SK-N-SH (cell line): ENCODE measurements around the gene NCAM1. TPM values are rescaled to one million over a fixed set of nuclear protein-coding genes. Genes with fewer than 3 reads are reported as not detected.

Experiments
- CTCF ChIA-PET: fragments of 300-600, 350-600 bp; formaldehyde crosslinking; extraction: SDS; loops from one replicate; lab custom pipeline; 2021; lab: Yijun Ruan, JAX
- POLR2A ChIA-PET: fragments of 350-600 bp; sonication (Branson Sonifier 250); formaldehyde crosslinking; extraction: SDS; loops from one replicate; lab custom pipeline; 2020; ENCODE audit warnings: antibody characterized with exemption, inconsistent platforms; lab: Yijun Ruan, JAX
- DNase-seq: peaks from one replicate; pipeline ENCODE4 v3.0.0; 2012
- H2AFZ ChIP-seq: fragments of 200-600 bp; sonication (generic); 2 replicates; pipeline ENCODE4 v1.8.1; 2016; ENCODE audit warnings: antibody characterized with exemption, mild to moderate bottlenecking, low read depth
- H3F3A ChIP-seq: fragments of 200-600 bp; sonication (generic); replicated peaks from 2 replicates; pipeline ENCODE3; 2016; ENCODE audit warnings: antibody characterized with exemption, mild to moderate bottlenecking; ENCODE audit not compliant: insufficient read depth
- H3K27ac ChIP-seq, 2 experiments: fragments of 200-500 bp in 1 of 2; fragments of 200-600 bp in 1 of 2; sonication (Bioruptor generic) in 1 of 2; sonication (generic), shearing (Covaris generic) in 1 of 2; 2 replicates each; pipeline versions ENCODE4 v1.5.1 to v1.6.1; 2014 to 2016; ENCODE audit warnings: low read depth in 2 of 2, inconsistent platforms in 1 of 2, low read length in 1 of 2, mild to moderate bottlenecking in 1 of 2, mixed read lengths in 1 of 2
- H3K27me3 ChIP-seq: fragments of 200-600 bp; sonication (generic), shearing (Covaris generic); 2 replicates; pipeline ENCODE4 v1.6.1; 2016; ENCODE audit warnings: mixed run types; ENCODE audit not compliant: insufficient read depth
- H3K36me3 ChIP-seq, 2 experiments: fragments of 200-500 bp in 1 of 2; fragments of 200-600 bp in 1 of 2; sonication (Bioruptor generic) in 1 of 2; sonication (generic) in 1 of 2; replicated peaks in 1 of 2; 2 replicates each; pipeline versions ENCODE3 to v1.5.1; 2014 to 2016; ENCODE audit warnings: low read length in 1 of 2, mild to moderate bottlenecking in 1 of 2; ENCODE audit not compliant: insufficient read depth in 2 of 2, control insufficient read depth in 1 of 2
- H3K4me1 ChIP-seq, 2 experiments: fragments of 200-500 bp in 1 of 2; fragments of 200-600 bp in 1 of 2; sonication (Bioruptor generic) in 1 of 2; sonication (generic), shearing (Covaris generic) in 1 of 2; 2 replicates each; pipeline versions ENCODE4 v1.5.1 to v1.6.1; 2014 to 2016; ENCODE audit warnings: low read depth in 1 of 2, low read length in 1 of 2, mixed run types in 1 of 2; ENCODE audit not compliant: insufficient read depth in 2 of 2, control insufficient read depth in 1 of 2
- H3K4me2 ChIP-seq: fragments of 200-600 bp; sonication (generic), shearing (Covaris generic); 2 replicates; pipeline ENCODE4 v1.6.1; 2017; ENCODE audit warnings: mixed run types
- H3K4me3 ChIP-seq, 2 experiments: fragments of 200-500 bp in 1 of 2; fragments of 200-600 bp in 1 of 2; sonication (Bioruptor generic) in 1 of 2; sonication (generic), shearing (Covaris generic) in 1 of 2; 2 replicates each; pipeline versions ENCODE4 v1.5.1 to v1.8.1; 2014 to 2016; ENCODE audit warnings: low read depth in 2 of 2, inconsistent platforms in 1 of 2, low read length in 1 of 2, mild to moderate bottlenecking in 1 of 2, mixed read lengths in 1 of 2, moderate library complexity in 1 of 2
- H3K79me2 ChIP-seq: fragments of 200-600 bp; sonication (generic); 2 replicates; pipeline ENCODE4 v1.8.1; 2017; ENCODE audit warnings: mild to moderate bottlenecking; ENCODE audit not compliant: insufficient read depth
- H3K9ac ChIP-seq: fragments of 200-600 bp; sonication (generic); 2 replicates; pipeline ENCODE4 v1.6.1; 2017; ENCODE audit warnings: mixed run types
- H3K9me2 ChIP-seq: fragments of 200-600 bp; sonication (generic); 2 replicates; pipeline ENCODE4 v1.6.1; 2017; ENCODE audit warnings: mixed run types
- H3K9me3 ChIP-seq: fragments of 200-600 bp; sonication (generic); 2 replicates; pipeline ENCODE4 v1.6.1; 2017; ENCODE audit warnings: mixed run types, mild to moderate bottlenecking, moderate library complexity
- H4K20me1 ChIP-seq: fragments of 200-600 bp; sonication (generic); 2 replicates; pipeline ENCODE4 v1.6.1; 2017; ENCODE audit warnings: mild to moderate bottlenecking, mixed run types; ENCODE audit not compliant: insufficient read depth
- CHD2 ChIP-seq: fragments of 150-350 bp; IDR thresholded peaks from 2 replicates; pipeline ENCODE4 v1.6.1; 2018; ENCODE audit warnings: low read length; ENCODE audit not compliant: partially characterized antibody
- ELF1 ChIP-seq: IDR thresholded peaks from 2 replicates; pipeline ENCODE4 v1.4.0; 2012
- EP300 ChIP-seq, 2 experiments: IDR thresholded peaks; 2 replicates each; pipeline versions ENCODE4 v1.4.0 to v1.6.1; 2012; ENCODE audit warnings: borderline replicate concordance in 1 of 2, low read depth in 1 of 2, low read length in 1 of 2
- FOSL2 ChIP-seq: IDR thresholded peaks from 2 replicates; pipeline ENCODE4 v1.4.0; 2012; ENCODE audit warnings: low read depth, mild to moderate bottlenecking, moderate library complexity, borderline replicate concordance
- FOXM1 ChIP-seq: IDR thresholded peaks from 2 replicates; pipeline ENCODE4 v1.4.0; 2012; ENCODE audit warnings: low read depth, mild to moderate bottlenecking
- GABPA ChIP-seq: IDR thresholded peaks from 2 replicates; pipeline ENCODE4 v1.4.0; 2012; ENCODE audit warnings: low read depth, mild to moderate bottlenecking
- GATA2 ChIP-seq: sonication (generic); formaldehyde crosslinking; IDR thresholded peaks from 2 replicates; pipeline ENCODE4 v1.5.0; 2020; ENCODE audit warnings: mild to moderate bottlenecking, missing genetic modification reagents
- JUND ChIP-seq: IDR thresholded peaks from 2 replicates; pipeline ENCODE4 v1.4.0; 2012
- MXI1 ChIP-seq: IDR thresholded peaks from 2 replicates; pipeline ENCODE4 v1.6.1; 2012; ENCODE audit warnings: mild to moderate bottlenecking, low read depth, low read length, improper control_type of control experiment
- NRF1 ChIP-seq: IDR thresholded peaks from 2 replicates; pipeline ENCODE4 v1.6.1; 2012; ENCODE audit warnings: low read depth, mild to moderate bottlenecking, low read length
- POLR2AphosphoS5 ChIP-seq: IDR thresholded peaks from 2 replicates; pipeline ENCODE4 v1.6.1; 2012; ENCODE audit warnings: low read depth, low read length
- RAD21 ChIP-seq: IDR thresholded peaks from 2 replicates; pipeline ENCODE4 v1.6.1; 2012; ENCODE audit warnings: mild to moderate bottlenecking, low read length
- RCOR1 ChIP-seq: fragments of 150-350 bp; IDR thresholded peaks from 2 replicates; pipeline ENCODE4 v1.6.1; 2017; ENCODE audit warnings: antibody characterized with exemption, low read length
- TAF1 ChIP-seq: IDR thresholded peaks from 2 replicates; pipeline ENCODE4 v1.6.1; 2012; ENCODE audit warnings: low read depth, mild to moderate bottlenecking, low read length, moderate library complexity, borderline replicate concordance
- TCF12 ChIP-seq: IDR thresholded peaks from 2 replicates; pipeline ENCODE4 v1.4.0; 2012
- TEAD4 ChIP-seq: IDR thresholded peaks from 2 replicates; pipeline ENCODE4 v1.4.0; 2012; ENCODE audit warnings: mild to moderate bottlenecking, borderline replicate concordance; ENCODE audit not compliant: insufficient read depth
- WGBS: methylation state at CpG from one replicate; pipeline ENCODE4 v1.1.6; 2017; ENCODE audit warnings: low lambda C conversion rate; 5-methylcytosine and 5-hydroxymethylcytosine counted together
- polyA plus RNA-seq, 3 experiments: library from polyadenylated mRNA; depleted of rRNA; stranded (reverse); fragments of >200 nt; gene quantifications; 2 replicates each; pipeline ENCODE4 v1.2.3, GENCODE V29; 2012

Gene NCAM1
- polyA plus RNA-seq, 1 of the 3 experiments (the other 2 are of a cell fraction), result 19.4 TPM

DNA sequence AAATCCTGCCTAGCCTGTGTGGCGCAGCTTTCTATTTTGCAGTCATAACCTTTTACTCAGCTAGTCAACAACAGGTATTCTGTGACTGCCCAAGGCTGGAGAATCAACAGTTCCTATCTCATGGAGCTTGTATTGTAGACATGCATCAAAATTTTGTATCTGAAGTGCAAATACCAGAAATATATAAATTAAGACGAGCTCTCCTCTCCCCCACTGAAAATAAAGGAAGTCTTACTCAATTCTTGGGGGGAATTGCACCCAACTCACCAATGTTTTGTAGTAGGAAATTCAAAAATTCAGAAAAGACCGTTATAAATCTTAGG is 153.4 kb downstream of the NCAM1 start:
- H3K79me2 ChIP-seq, result no peaks in the 10 kb centered on the region; the same call in 1 of the 2 replicates
- no peak overlapping the region; a peak in 1 of 4 replicates for H3K27ac ChIP-seq
- peaks cover under 1 to 25% of the 10 kb centered on the region in 2 experiments; a peak in 2 of 4 replicates for H3K4me1 ChIP-seq
- H3K9me3 ChIP-seq, result no peaks in the 10 kb centered on the region
- H3K9me2 ChIP-seq, result no peaks in the 10 kb centered on the region
- no peak overlapping the region for H3K4me3 ChIP-seq
- H3F3A ChIP-seq, result peaks cover 5% of the 10 kb centered on the region
- H4K20me1 ChIP-seq, result no peaks in the 10 kb centered on the region
- POLR2A ChIA-PET, result interaction anchor here (0.9 kb wide), 1 partner anchor 527 kb away, joined by 4 read pairs; no protein-coding TSS in a partner anchor
- DNase-seq, result no peak
- WGBS, result 81% methylated on average over 3 of the region's 3 CpGs
- no peak overlapping the region for H2AFZ ChIP-seq
- H3K36me3 ChIP-seq, result no peaks in the 10 kb centered on the region
- CTCF ChIA-PET, result interaction anchor here (0.6 to 4.3 kb wide), 43 partner anchors 9 to 825 kb away, joined by 3 to 44 read pairs (median 4); partner anchors contain the start of gene NCAM1
- H3K9ac ChIP-seq, result no peak overlapping the region
- TF ChIP-seq ELF1 (no peak), FOXM1 (no peak), TCF12 (no peak)
- TF ChIP-seq, all 33 proteins: peak for 0
- Histone ChIP-seq H3K4me2 (no peak overlapping the region), H3K27me3 (no peaks in the 10 kb centered on the region)

DNA sequence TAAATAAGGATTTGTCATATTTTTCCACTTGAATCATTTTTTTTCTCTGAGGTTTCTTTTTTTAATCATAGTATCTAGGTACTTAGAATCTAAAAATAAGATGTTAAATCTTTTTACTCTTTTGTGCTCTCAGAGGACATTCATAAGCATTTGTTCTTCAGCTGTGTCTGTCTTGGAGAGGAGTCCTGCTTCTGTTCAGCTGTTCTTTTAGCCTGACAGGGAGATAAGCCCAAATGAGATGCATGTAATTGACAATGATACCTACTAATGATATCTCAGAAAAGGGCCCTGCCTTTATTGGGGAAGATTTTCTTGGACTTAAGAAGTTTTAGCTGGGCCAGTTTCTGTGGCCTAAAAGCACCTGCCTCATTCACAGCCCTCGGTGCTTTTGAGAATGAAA is 156.9 kb downstream of the NCAM1 start:
- H3K4me2 ChIP-seq, result no peak overlapping the region
- peaks cover 4 to 19% of the 10 kb centered on the region in 2 experiments; a peak in 2 of 4 replicates for H3K4me1 ChIP-seq
- H4K20me1 ChIP-seq, result no peaks in the 10 kb centered on the region
- no peaks in the 10 kb centered on the region for H3K9me3 ChIP-seq
- H3K79me2 ChIP-seq, result no peaks in the 10 kb centered on the region; the same call in 1 of the 2 replicates
- H3K4me3 ChIP-seq, result no peak overlapping the region
- DNase-seq, result no peak
- H3K36me3 ChIP-seq, result no peaks in the 10 kb centered on the region
- H3K27ac ChIP-seq, result no peak overlapping the region
- H3K9ac ChIP-seq, result no peak overlapping the region
- no peaks in the 10 kb centered on the region for H3K9me2 ChIP-seq
- 84% methylated on average over 1 of the region's 1 CpG for WGBS
- TF ChIP-seq TAF1 (no peak), JUND (no peak), GABPA (no peak), TEAD4 (no peak), POLR2AphosphoS5 (no peak), NRF1 (no peak), ELF1 (no peak), GATA2 (CRISPR knock-in tag) (no peak), EP300 (IDR thresholded peaks at IDR 0.05; ENCODE audit: borderline replicate concordance in 1 of 2, low read depth in 1 of 2, low read length in 1 of 2) (no peak), RCOR1 (no peak), CHD2 (no peak), MXI1 (no peak)
- no peaks in the 10 kb centered on the region for H3F3A ChIP-seq
- no peaks in the 10 kb centered on the region for H3K27me3 ChIP-seq
- CTCF ChIA-PET, result interaction anchor here (1.0 to 1.2 kb wide), 2 partner anchors 22 to 171 kb away, joined by 3 read pairs; no protein-coding TSS in a partner anchor
- no peak overlapping the region for H2AFZ ChIP-seq
- POLR2A ChIA-PET, result no interaction called here

DNA sequence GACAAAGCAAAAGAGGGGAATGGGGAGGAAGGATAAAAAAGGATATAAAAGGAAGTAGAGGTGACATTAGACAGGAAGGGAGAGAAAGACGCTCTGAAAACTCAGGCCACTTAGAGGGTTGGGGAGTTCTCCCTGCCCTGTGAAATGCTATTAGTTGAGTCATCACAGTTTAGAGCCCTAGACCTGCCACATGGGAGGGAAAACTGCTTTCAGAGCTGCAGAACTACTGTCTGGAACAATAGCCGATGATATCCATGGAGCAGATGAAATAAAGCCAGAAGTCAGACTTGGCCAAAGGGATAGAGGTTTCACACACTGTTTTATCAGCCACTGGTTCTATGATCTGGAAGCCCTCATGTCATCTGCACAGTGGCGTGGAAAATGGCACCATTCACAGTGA is 157.9 kb downstream of the NCAM1 start:
- Histone ChIP-seq H3K9me3 (no peaks in the 10 kb centered on the region), H3K79me2 (no peaks in the 10 kb centered on the region; the same call in 1 of the 2 replicates), H4K20me1 (no peaks in the 10 kb centered on the region), H3K9me2 (no peaks in the 10 kb centered on the region), H2AFZ (no peak overlapping the region), H3K4me2 (no peak overlapping the region), H3K27ac (peak overlapping the region in 1 of 2 experiments; percentile 11; a peak in 2 of 4 replicates), H3K27me3 (no peaks in the 10 kb centered on the region), H3F3A (no peaks in the 10 kb centered on the region), H3K4me3 (no peak overlapping the region), H3K36me3 (no peaks in the 10 kb centered on the region), H3K9ac (no peak overlapping the region), H3K4me1 (peaks cover 4 to 17% of the 10 kb centered on the region in 2 experiments; a peak in 2 of 4 replicates)
- ChIA-PET CTCF (interaction anchor here (1.0 to 1.2 kb wide), 2 partner anchors 21 to 171 kb away, joined by 3 read pairs; no protein-coding TSS in a partner anchor), POLR2A (no interaction called here)
- DNase-seq, result no peak
- TF ChIP-seq FOSL2 (peak; percentile 4; the same call in 1 of the 2 replicates), RAD21 (no peak), GATA2 (CRISPR knock-in tag) (no peak)
- 60% methylated on average over 3 of the region's 3 CpGs for WGBS
